MG63 (cell line): ENCODE results near the gene PLEKHH3. TPM values are rescaled to one million over a fixed set of nuclear protein-coding genes. Genes with fewer than 3 reads are reported as not detected.

Source experiments
- DNase-seq: peaks from one replicate; pipeline ENCODE4 v3.0.0-alpha.2; 2020
- H3K27me3 ChIP-seq: fragments of 250-450 bp; sonication (Bioruptor Pico); 2 replicates; pipeline ENCODE4 v1.5.1; 2020; ENCODE audit warnings: mild to moderate bottlenecking, moderate library complexity
- H3K36me3 ChIP-seq: fragments of 250-450 bp; sonication (Bioruptor Pico); 2 replicates; pipeline ENCODE4 v1.5.1; 2020; ENCODE audit warnings: mild to moderate bottlenecking, moderate library complexity
- H3K4me3 ChIP-seq: fragments of 250-450 bp; sonication (Bioruptor Pico); 2 replicates; pipeline ENCODE4 v1.5.1; 2020; ENCODE audit warnings: mild to moderate bottlenecking, moderate library complexity
- H3K9me3 ChIP-seq: fragments of 250-450 bp; sonication (Bioruptor Pico); 2 replicates; pipeline ENCODE4 v1.5.1; 2020; ENCODE audit warnings: mild to moderate bottlenecking, moderate library complexity
- total RNA-seq: library from RNA; depleted of rRNA; stranded (reverse); fragments of >200 nt; shearing (Covaris generic); gene quantifications from 2 replicates; pipeline ENCODE4 v1.2.3, GENCODE V29; 2014; ENCODE audit warnings: low replicate concordance; rRNA removed

The PLEKHH3 gene
- total RNA-seq = 16.5 and 54.1 TPM in 2 replicates

- H3K27me3 ChIP-seq = no peaks in the 10 kb centered on the region
- no peak for DNase-seq
- no peaks in the 10 kb centered on the region for H3K9me3 ChIP-seq
Measured at GRCh38 chr17:42676424-42677011, at the start of gene PLEKHH3. PLEKHH3 (minus strand) TSS chr17:42676994; CDS start chr17:42676563, 431 bp downstream.

GRCh38 chr17:42725143-42725542 is 48.3 kb upstream of the PLEKHH3 start:
- Histone ChIP-seq H3K36me3 (peaks cover 39% of the 10 kb centered on the region), H3K4me3 (no peak overlapping the region), H3K9me3 (no peaks in the 10 kb centered on the region), H3K27me3 (no peaks in the 10 kb centered on the region)
- DNase-seq = no peak

More at GRCh38 chr17:42676424-42677011, at the start of gene PLEKHH3:
- H3K36me3 ChIP-seq = peaks cover 29% of the 10 kb centered on the region
- peak within 1 kb of the TSS; percentile 88 for H3K4me3 ChIP-seq

GRCh38 chr17:42723636-42724035 is 46.8 kb upstream of the PLEKHH3 start:
- H3K4me3 ChIP-seq = no peak overlapping the region
- H3K27me3 ChIP-seq = no peaks in the 10 kb centered on the region
- H3K9me3 ChIP-seq = no peaks in the 10 kb centered on the region
- DNase-seq = no peak
- H3K36me3 ChIP-seq = peaks cover 50% of the 10 kb centered on the region

GRCh38 chr17:42720996-42721583 is 44.3 kb upstream of the PLEKHH3 start:
- no peak overlapping the region for H3K4me3 ChIP-seq
- no peaks in the 10 kb centered on the region for H3K27me3 ChIP-seq
- no peak for DNase-seq
- H3K9me3 ChIP-seq = no peaks in the 10 kb centered on the region
- peaks cover 59% of the 10 kb centered on the region for H3K36me3 ChIP-seq

- DNase-seq = no peak
- Histone ChIP-seq H3K4me3 (no peak overlapping the region), H3K36me3 (peaks cover 43% of the 10 kb centered on the region), H3K27me3 (no peaks in the 10 kb centered on the region), H3K9me3 (no peaks in the 10 kb centered on the region)
Measured at GRCh38 chr17:42709561-42709960, 32.8 kb upstream of the PLEKHH3 start.

GRCh38 chr17:42708588-42708987 is 31.8 kb upstream of the PLEKHH3 start:
- no peak overlapping the region for H3K4me3 ChIP-seq
- H3K36me3 ChIP-seq = peaks cover 47% of the 10 kb centered on the region
- H3K27me3 ChIP-seq = no peaks in the 10 kb centered on the region
- no peaks in the 10 kb centered on the region for H3K9me3 ChIP-seq
- DNase-seq = no peak

- Histone ChIP-seq H3K9me3 (no peaks in the 10 kb centered on the region), H3K4me3 (no peak overlapping the region), H3K27me3 (no peaks in the 10 kb centered on the region), H3K36me3 (peaks cover 53% of the 10 kb centered on the region)
- no peak for DNase-seq
Measured at GRCh38 chr17:42706732-42707131, 29.9 kb upstream of the PLEKHH3 start.

- H3K4me3 ChIP-seq = no peak overlapping the region
- H3K27me3 ChIP-seq = no peaks in the 10 kb centered on the region
- H3K9me3 ChIP-seq = no peaks in the 10 kb centered on the region
- DNase-seq = no peak
- peaks cover 44% of the 10 kb centered on the region for H3K36me3 ChIP-seq
Measured at GRCh38 chr17:42704837-42705494, 28.2 kb upstream of the PLEKHH3 start.

GRCh38 chr17:42704490-42704836 is 27.7 kb upstream of the PLEKHH3 start:
- Histone ChIP-seq H3K9me3 (no peaks in the 10 kb centered on the region), H3K27me3 (no peaks in the 10 kb centered on the region), H3K4me3 (no peak overlapping the region), H3K36me3 (peaks cover 44% of the 10 kb centered on the region)
- no peak for DNase-seq

GRCh38 chr17:42702446-42702845 is 25.7 kb upstream of the PLEKHH3 start:
- no peaks in the 10 kb centered on the region for H3K9me3 ChIP-seq
- H3K36me3 ChIP-seq = peaks cover 29% of the 10 kb centered on the region
- DNase-seq = no peak
- no peak overlapping the region for H3K4me3 ChIP-seq
- H3K27me3 ChIP-seq = no peaks in the 10 kb centered on the region

- Histone ChIP-seq H3K4me3 (no peak overlapping the region), H3K36me3 (peaks cover 24% of the 10 kb centered on the region), H3K9me3 (no peaks in the 10 kb centered on the region), H3K27me3 (no peaks in the 10 kb centered on the region)
- DNase-seq = no peak
Measured at GRCh38 chr17:42700586-42701289, 23.9 kb upstream of the PLEKHH3 start.

- no peaks in the 10 kb centered on the region for H3K9me3 ChIP-seq
- no peak overlapping the region for H3K4me3 ChIP-seq
- H3K36me3 ChIP-seq = peaks cover 12% of the 10 kb centered on the region
- H3K27me3 ChIP-seq = no peaks in the 10 kb centered on the region
- no peak for DNase-seq
Measured at GRCh38 chr17:42699415-42699740, 22.6 kb upstream of the PLEKHH3 start.

- H3K9me3 ChIP-seq = no peaks in the 10 kb centered on the region
- no peak overlapping the region for H3K4me3 ChIP-seq
- H3K27me3 ChIP-seq = no peaks in the 10 kb centered on the region
- peaks cover 10% of the 10 kb centered on the region for H3K36me3 ChIP-seq
- peak; percentile 72 for DNase-seq
Measured at GRCh38 chr17:42698736-42699414, 22.1 kb upstream of the PLEKHH3 start.

GRCh38 chr17:42697108-42697811 is 20.5 kb upstream of the PLEKHH3 start:
- Histone ChIP-seq H3K36me3 (peaks cover 2% of the 10 kb centered on the region), H3K9me3 (no peaks in the 10 kb centered on the region), H3K27me3 (no peaks in the 10 kb centered on the region), H3K4me3 (no peak overlapping the region)
- no peak for DNase-seq

GRCh38 chr17:42695500-42695899 is 18.7 kb upstream of the PLEKHH3 start:
- no peak for DNase-seq
- Histone ChIP-seq H3K27me3 (no peaks in the 10 kb centered on the region), H3K36me3 (no peaks in the 10 kb centered on the region; the same call in none of the 2 replicates), H3K9me3 (no peaks in the 10 kb centered on the region), H3K4me3 (no peak overlapping the region)

GRCh38 chr17:42694524-42694923 is 17.7 kb upstream of the PLEKHH3 start:
- H3K27me3 ChIP-seq = no peaks in the 10 kb centered on the region
- DNase-seq = no peak
- no peaks in the 10 kb centered on the region for H3K9me3 ChIP-seq
- no peak overlapping the region for H3K4me3 ChIP-seq
- no peaks in the 10 kb centered on the region; the same call in none of the 2 replicates for H3K36me3 ChIP-seq
